Testis (tissue), 3 donors: Measurements from ENCODE around the gene SEMA3B. TPM values are rescaled to one million over a fixed set of nuclear protein-coding genes. Genes with fewer than 3 reads are reported as not detected.

Experiments
- DNase-seq: peaks from one replicate; pipeline ENCODE4 v3.0.0-alpha.2; 2019
- H3K27ac ChIP-seq, 2 donors: fragments of 200-600 bp; sonication (generic); one replicate each; pipeline ENCODE4 v1.5.1; 2019
- H3K27me3 ChIP-seq: fragments of 200-600 bp; sonication (generic); one replicate; pipeline ENCODE4 v1.5.1; 2019
- H3K36me3 ChIP-seq: fragments of 200-600 bp; sonication (generic); one replicate; pipeline ENCODE4 v1.5.1; 2017; ENCODE audit warnings: low read depth; ENCODE audit errors: missing control alignments
- H3K4me1 ChIP-seq: fragments of 200-600 bp; sonication (generic); one replicate; pipeline ENCODE4 v1.5.1; 2019
- H3K4me3 ChIP-seq, 2 donors: fragments of 200-600 bp; sonication (generic); one replicate each; pipeline ENCODE4 v1.5.1; 2017 to 2019
- H3K9me3 ChIP-seq: fragments of 200-600 bp; sonication (generic); one replicate; pipeline ENCODE4 v1.5.1; 2017
- POLR2A ChIP-seq: fragments of 450-650 bp; IDR thresholded peaks from one replicate; pipeline ENCODE4 v1.6.1; 2017; ENCODE audit warnings: antibody characterized with exemption, mild to moderate bottlenecking, moderate library complexity
- WGBS, 2 donors: methylation state at CpG; one replicate each; pipeline ENCODE4 v1.1.5; 2018; 5-methylcytosine and 5-hydroxymethylcytosine counted together
- intact Hi-C: fragments of 100-400 bp; cut with DNase I; formaldehyde crosslinking; loops from one replicate; pipeline ENCODE4 v1.15.1; 2023; ENCODE audit warnings: low total_unique reads
- polyA plus RNA-seq: library from polyadenylated mRNA; stranded (reverse); fragments of 350-450 nt; fragmentation: Illumina TruSeq; extraction: RNeasy Lipid Tissue Mini Kit (QIAGEN cat#74804); gene quantifications from one replicate; pipeline ENCODE4 v1.2.3, GENCODE V29; 2014; ENCODE audit warnings: low read depth, low replicate concordance; ENCODE audit not compliant: insufficient read depth
- total RNA-seq, 2 donors: library from RNA; depleted of rRNA; stranded (reverse); fragments of >200 nt; gene quantifications; one replicate each; pipeline ENCODE4 v1.2.3, GENCODE V29; 2016
- TF ChIP-seq, protein P1 (sequence below), 3 experiments: fragments of 450-650 bp in 2 of 3; fragments of 200-600 bp in 1 of 3; sonication (generic) in 1 of 3; IDR thresholded peaks; one replicate each; pipeline ENCODE4 v1.5.1; 2016 to 2019; ENCODE audit warnings: antibody characterized with exemption in 3 of 3, mild to moderate bottlenecking in 2 of 3, moderate library complexity in 1 of 3

The SEMA3B gene
- total and polyA plus RNA-seq, 3 donors from 2014 or later = 12.9 to 30.2 (median 26.7) TPM

DNA sequence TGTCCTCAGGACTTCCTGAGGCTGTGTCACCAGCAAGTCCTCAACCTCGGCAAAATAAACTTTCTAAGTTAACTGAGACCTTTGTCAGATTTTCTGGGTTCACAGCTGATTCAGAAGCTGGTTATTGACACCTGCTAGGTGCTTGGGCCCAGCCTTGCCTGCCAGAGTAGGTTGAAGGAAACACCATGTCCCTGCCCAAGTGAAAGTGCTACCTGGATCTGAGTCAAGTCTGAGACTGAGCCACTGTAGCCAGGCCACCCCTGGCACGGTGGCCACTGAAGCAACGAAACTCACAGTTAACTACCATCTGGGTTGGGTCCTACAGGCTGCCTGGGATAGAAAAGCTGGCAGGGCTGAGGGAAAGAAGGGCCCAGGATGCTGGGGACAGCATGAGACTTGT lies 45.4 kb downstream of the SEMA3B start:
- H3K9me3 ChIP-seq = no peaks in the 10 kb centered on the region
- intact Hi-C loops = no loop called here
- no peaks in the 10 kb centered on the region for H3K36me3 ChIP-seq
- peaks cover 15% of the 10 kb centered on the region for H3K4me1 ChIP-seq
- no peak overlapping the region for H3K27ac ChIP-seq
- no peak for TF ChIP-seq POLR2A
- TF ChIP-seq, protein P1, sequence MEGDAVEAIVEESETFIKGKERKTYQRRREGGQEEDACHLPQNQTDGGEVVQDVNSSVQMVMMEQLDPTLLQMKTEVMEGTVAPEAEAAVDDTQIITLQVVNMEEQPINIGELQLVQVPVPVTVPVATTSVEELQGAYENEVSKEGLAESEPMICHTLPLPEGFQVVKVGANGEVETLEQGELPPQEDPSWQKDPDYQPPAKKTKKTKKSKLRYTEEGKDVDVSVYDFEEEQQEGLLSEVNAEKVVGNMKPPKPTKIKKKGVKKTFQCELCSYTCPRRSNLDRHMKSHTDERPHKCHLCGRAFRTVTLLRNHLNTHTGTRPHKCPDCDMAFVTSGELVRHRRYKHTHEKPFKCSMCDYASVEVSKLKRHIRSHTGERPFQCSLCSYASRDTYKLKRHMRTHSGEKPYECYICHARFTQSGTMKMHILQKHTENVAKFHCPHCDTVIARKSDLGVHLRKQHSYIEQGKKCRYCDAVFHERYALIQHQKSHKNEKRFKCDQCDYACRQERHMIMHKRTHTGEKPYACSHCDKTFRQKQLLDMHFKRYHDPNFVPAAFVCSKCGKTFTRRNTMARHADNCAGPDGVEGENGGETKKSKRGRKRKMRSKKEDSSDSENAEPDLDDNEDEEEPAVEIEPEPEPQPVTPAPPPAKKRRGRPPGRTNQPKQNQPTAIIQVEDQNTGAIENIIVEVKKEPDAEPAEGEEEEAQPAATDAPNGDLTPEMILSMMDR (IDR thresholded peaks at IDR 0.05) = no peak
- DNase-seq = no peak
- no peaks in the 10 kb centered on the region for H3K27me3 ChIP-seq
- H3K4me3 ChIP-seq = no peak overlapping the region
- 89 to 90% methylated on average over 3 of the region's 3 CpGs for WGBS, 2 donors

DNA sequence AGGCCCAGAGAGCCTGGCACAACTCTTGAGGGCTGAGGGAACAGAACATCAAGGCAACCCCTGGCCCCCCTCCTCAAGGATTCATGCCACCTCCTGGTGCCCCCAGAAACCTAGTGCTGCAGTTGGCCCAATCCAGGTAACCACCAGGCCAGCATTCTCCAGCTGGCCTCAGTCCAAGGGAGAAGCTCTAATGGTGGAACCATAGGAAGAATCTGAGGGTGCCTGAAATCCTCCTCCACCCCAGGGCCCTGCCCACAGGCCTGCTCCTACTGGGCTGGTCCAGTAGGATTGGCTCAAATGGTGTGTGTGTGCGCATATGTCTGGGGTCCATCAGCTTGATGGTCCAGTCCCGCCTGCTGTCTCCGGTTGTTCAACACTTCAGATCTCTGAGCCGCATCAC lies 45.9 kb downstream of the SEMA3B start:
- WGBS, 2 donors = 98 to 99% methylated on average over 4 of the region's 4 CpGs
- Histone ChIP-seq H3K27ac (no peak overlapping the region), H3K36me3 (no peaks in the 10 kb centered on the region), H3K4me3 (no peak overlapping the region), H3K27me3 (no peaks in the 10 kb centered on the region), H3K9me3 (no peaks in the 10 kb centered on the region), H3K4me1 (peaks cover 19% of the 10 kb centered on the region)
- no peak for DNase-seq
- no peak for TF ChIP-seq POLR2A
- TF ChIP-seq, protein P1 (IDR thresholded peaks at IDR 0.05) = no peak
- intact Hi-C loops = no loop called here

DNA sequence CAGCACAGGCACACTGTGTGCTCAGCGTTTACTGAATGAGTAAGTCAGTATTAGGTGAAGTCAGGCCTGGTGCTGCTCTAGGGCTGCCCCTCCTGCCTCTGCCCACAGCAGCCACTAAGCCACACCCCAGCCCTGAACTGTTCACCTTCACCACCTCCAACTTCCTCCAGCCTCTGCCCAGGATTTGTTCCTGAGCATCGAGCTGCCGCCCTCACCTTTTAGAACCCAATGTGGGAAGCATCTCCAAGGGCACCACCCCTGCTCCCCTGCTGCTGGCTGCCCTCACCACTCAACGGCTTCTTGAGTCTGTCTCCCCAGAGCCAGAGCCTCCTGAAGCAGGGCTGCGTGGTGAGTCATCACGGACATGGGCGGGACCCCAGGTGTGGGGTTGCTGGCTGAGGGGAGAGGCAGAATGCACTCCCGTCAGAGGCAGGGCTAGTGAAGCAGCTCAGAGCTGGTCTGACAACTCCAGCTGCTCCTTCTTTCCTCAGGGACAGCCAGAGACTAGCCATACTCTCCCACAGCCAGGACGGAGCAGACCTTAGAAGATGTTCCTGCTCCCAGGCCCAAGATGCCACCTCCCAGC lies 47.8 kb downstream of the SEMA3B start:
- no peak for DNase-seq
- Histone ChIP-seq H3K4me3 (no peak overlapping the region), H3K4me1 (peaks cover 28% of the 10 kb centered on the region), H3K9me3 (no peaks in the 10 kb centered on the region), H3K27me3 (no peaks in the 10 kb centered on the region), H3K27ac (no peak overlapping the region), H3K36me3 (no peaks in the 10 kb centered on the region)
- 60 to 76% methylated on average over 7 to 9 of the region's 9 CpGs for WGBS, 2 donors
- TF ChIP-seq, protein P1 (IDR thresholded peaks at IDR 0.05) = no peak
- no peak for TF ChIP-seq POLR2A
- intact Hi-C loops = no loop called here

DNA sequence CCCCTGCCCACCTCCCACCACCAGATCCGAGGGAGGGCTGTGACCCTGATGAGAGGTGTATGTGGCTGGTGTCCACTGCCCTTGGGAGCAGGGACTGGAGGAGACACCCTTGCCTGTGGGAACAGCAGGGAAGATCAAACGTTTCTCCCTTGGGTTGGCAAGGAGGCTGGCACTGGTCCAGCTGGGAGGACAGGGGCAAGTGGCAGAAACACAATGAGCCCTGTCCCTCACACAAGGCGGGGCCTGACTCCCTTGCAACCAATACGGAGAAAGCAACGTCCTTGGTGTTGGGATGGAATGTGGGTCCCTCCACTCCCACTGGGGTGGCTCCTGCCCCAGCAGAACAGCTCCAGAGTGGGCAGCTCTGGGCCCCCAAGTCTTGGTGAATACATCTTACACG lies 48.4 kb downstream of the SEMA3B start:
- Histone ChIP-seq H3K36me3 (no peaks in the 10 kb centered on the region), H3K9me3 (no peaks in the 10 kb centered on the region), H3K27ac (no peak overlapping the region), H3K27me3 (no peaks in the 10 kb centered on the region), H3K4me1 (peaks cover 33% of the 10 kb centered on the region), H3K4me3 (no peak overlapping the region)
- intact Hi-C loops = no loop called here
- TF ChIP-seq POLR2A = no peak
- TF ChIP-seq, protein P1 (IDR thresholded peaks at IDR 0.05) = no peak
- 57 to 84% methylated on average over 3 to 6 of the region's 6 CpGs for WGBS, 2 donors
- DNase-seq = no peak

DNA sequence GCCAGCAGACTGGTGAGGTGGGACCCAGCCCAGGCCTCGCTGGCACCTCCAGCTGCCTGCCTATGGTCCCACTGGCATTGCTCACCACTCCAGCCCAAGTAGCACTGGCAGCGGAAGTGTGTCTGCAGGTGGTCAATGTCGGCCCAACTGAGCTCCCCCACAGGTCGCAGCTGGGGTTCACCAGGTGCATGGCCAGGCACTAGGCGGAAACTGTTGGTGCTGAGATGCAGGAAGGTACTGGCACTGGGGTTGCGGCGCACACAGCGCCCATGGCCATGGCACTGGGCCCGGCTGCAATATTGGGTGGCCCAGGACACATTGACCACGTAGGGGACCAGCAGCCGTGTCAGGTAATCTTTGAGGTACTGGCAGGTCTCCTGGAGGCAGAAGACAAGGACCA lies 49.2 kb downstream of the SEMA3B start:
- no peaks in the 10 kb centered on the region for H3K36me3 ChIP-seq
- H3K27ac ChIP-seq = no peak overlapping the region
- H3K9me3 ChIP-seq = no peaks in the 10 kb centered on the region
- H3K27me3 ChIP-seq = no peaks in the 10 kb centered on the region
- 84 to 91% methylated on average over 3 to 11 of the region's 11 CpGs for WGBS, 2 donors
- H3K4me3 ChIP-seq = no peak overlapping the region
- TF ChIP-seq, protein P1 (IDR thresholded peaks at IDR 0.05) = no peak
- TF ChIP-seq POLR2A = no peak
- intact Hi-C loops = no loop called here
- H3K4me1 ChIP-seq = peaks cover 42% of the 10 kb centered on the region
- no peak for DNase-seq
